HepG2 (cell line): Measurements from ENCODE around the gene SLTM. TPM values are rescaled to one million over a fixed set of nuclear protein-coding genes. Genes with fewer than 3 reads are reported as not detected.

Experiments
- GPN1 ChIP-seq: sonication (generic); formaldehyde crosslinking; IDR thresholded peaks from 2 replicates; pipeline ENCODE4 v1.5.1; 2020; ENCODE audit warnings: missing genetic modification reagents, borderline replicate concordance
- SAP130 ChIP-seq: IDR thresholded peaks from 2 replicates; pipeline ENCODE4 v1.6.1; 2016; ENCODE audit warnings: low read depth
- SRF ChIP-seq: IDR thresholded peaks from 2 replicates; pipeline ENCODE4 v1.6.1; 2011; ENCODE audit warnings: mild to moderate bottlenecking, low read depth, low read length, moderate library complexity
- SRSF4 ChIP-seq: fragments of 200-400 bp; formaldehyde crosslinking; IDR thresholded peaks from one replicate; pipeline ENCODE4 v1.6.1; 2018; ENCODE audit warnings: mild to moderate bottlenecking, low read depth, low read length, moderate library complexity; ENCODE audit not compliant: poor library complexity, severe bottlenecking
- ZBED4 ChIP-seq: sonication (generic); formaldehyde crosslinking; IDR thresholded peaks from 2 replicates; pipeline ENCODE4 v1.4.0; 2020; ENCODE audit warnings: missing genetic modification reagents, borderline replicate concordance
- ZBTB25 ChIP-seq: IDR thresholded peaks from 2 replicates; pipeline ENCODE4 v1.6.1; 2018; ENCODE audit warnings: missing genetic modification reagents
- ZNF281 ChIP-seq: sonication (generic); formaldehyde crosslinking; IDR thresholded peaks from 2 replicates; pipeline ENCODE4 v1.4.0; 2020; ENCODE audit warnings: missing genetic modification reagents, borderline replicate concordance
- ZNF3 ChIP-seq: IDR thresholded peaks from 2 replicates; pipeline ENCODE4 v1.7.0; 2017; ENCODE audit warnings: inconsistent platforms
- ZNF383 ChIP-seq: sonication (generic); formaldehyde crosslinking; IDR thresholded peaks from 2 replicates; pipeline ENCODE4 v1.4.0; 2020; ENCODE audit warnings: missing genetic modification reagents, mild to moderate bottlenecking, borderline replicate concordance
- ZNF597 ChIP-seq: sonication (generic); formaldehyde crosslinking; IDR thresholded peaks from 2 replicates; pipeline ENCODE4 v1.5.0; 2020; ENCODE audit warnings: missing genetic modification reagents
- ZNF646 ChIP-seq: sonication (generic); formaldehyde crosslinking; IDR thresholded peaks from 2 replicates; pipeline ENCODE4 v1.9.0; 2021; ENCODE audit warnings: mild to moderate bottlenecking, missing genetic modification reagents
- ZSCAN9 ChIP-seq: IDR thresholded peaks from 2 replicates; pipeline ENCODE4 v1.6.1; 2016; ENCODE audit warnings: borderline replicate concordance
- polyA plus RNA-seq, 8 experiments: library from polyadenylated mRNA; depleted of rRNA in 3 of 8; stranded (reverse) in 7 of 8; unstranded in 1 of 8; fragments of >200 nt; fragmentation: Illumina TruSeq in 4 of 8; extraction: Trizol in 4 of 8; gene quantifications; 2 replicates each; pipeline versions ENCODE4 v1.2.1 to v1.2.3, GENCODE V29; 2011 to 2016; ENCODE audit warnings: low read depth in 4 of 8, missing spikeins in 1 of 8, mixed read lengths in 1 of 8; ENCODE audit not compliant: insufficient read depth in 1 of 8
- total RNA-seq, 5 experiments: library from RNA; depleted of rRNA; stranded (reverse); fragments of >200 nt; fragmentation: Illumina TruSeq; extraction: Trizol; gene quantifications; 2 replicates each; pipeline ENCODE4 v1.2.3, GENCODE V29; 2016; ENCODE audit warnings: low read depth in 1 of 5

Gene SLTM
- total and polyA plus RNA-seq, 2 of the 13 experiments (the other 11 are each of a cell fraction or from before 2014, with no cell fraction given), result 22.0 to 64.2 TPM

GRCh38 chr15:58933281-58934113 lies at the start of gene SLTM (continued):
- TF ChIP-seq ZNF281 (CRISPR knock-in tag), result peak; percentile 32; the same call in 1 of the 2 replicates
- peak; percentile 83 for TF ChIP-seq SAP130
- TF ChIP-seq ZSCAN9 (CRISPR knock-in tag), result peak; percentile 15; the same call in 1 of the 2 replicates
- TF ChIP-seq ZBED4 (CRISPR knock-in tag), result peak; percentile 45; the same call in 1 of the 2 replicates
- no peak for TF ChIP-seq ZNF383
- no peak for TF ChIP-seq SRSF4
- TF ChIP-seq ZBTB25 (CRISPR knock-in tag), result peak; percentile 91
- TF ChIP-seq SRF, result no peak
- no peak for TF ChIP-seq ZNF3
- 0 out of 2 replicates have a peak, but pooled peaks have one; percentile 26 for TF ChIP-seq ZNF597 (CRISPR knock-in tag)
- no peak for TF ChIP-seq ZNF646 (CRISPR knock-in tag)
- no peak for TF ChIP-seq GPN1 (CRISPR knock-in tag)
